Measurements from ENCODE around the gene CCL22.

CCL22 gene

GRCh38 chr16:57358527-57359095 lies at the start of gene CCL22:
Gene CCL22, plus strand, starts transcription at chr16:57358783. Its CDS starts 34 bp downstream, at chr16:57358817.
- H3K27ac ChIP-seq, result no peak within 1 kb of the TSS
- TF ChIP-seq CTCF (conservative IDR thresholded peaks at IDR 0.05) (no peak), ZFX (IDR thresholded peaks at IDR 0.05) (no peak)

- TF ChIP-seq ZFX (IDR thresholded peaks at IDR 0.05) (no peak), CTCF (conservative IDR thresholded peaks at IDR 0.05) (no peak)
- no peak overlapping the region for H3K27ac ChIP-seq
Observed at GRCh38 chr16:57310801-57311200, 47.8 kb upstream of the CCL22 start.

- TF ChIP-seq ZFX (IDR thresholded peaks at IDR 0.05), result no peak
- no peak for TF ChIP-seq CTCF (conservative IDR thresholded peaks at IDR 0.05)
- H3K27ac ChIP-seq, result no peak overlapping the region
Observed at GRCh38 chr16:57313509-57313908, 45.1 kb upstream of the CCL22 start.

GRCh38 chr16:57314161-57314785 lies 44.3 kb upstream of the CCL22 start:
- no peak overlapping the region for H3K27ac ChIP-seq
- no peak for TF ChIP-seq CTCF (conservative IDR thresholded peaks at IDR 0.05)
- no peak for TF ChIP-seq ZFX (IDR thresholded peaks at IDR 0.05)

GRCh38 chr16:57315416-57315815 lies 43.2 kb upstream of the CCL22 start:
- TF ChIP-seq ZFX (IDR thresholded peaks at IDR 0.05), result no peak
- TF ChIP-seq CTCF (conservative IDR thresholded peaks at IDR 0.05), result no peak
- H3K27ac ChIP-seq, result no peak overlapping the region

GRCh38 chr16:57316390-57317017 lies 42.1 kb upstream of the CCL22 start:
- TF ChIP-seq CTCF (conservative IDR thresholded peaks at IDR 0.05) (no peak), ZFX (IDR thresholded peaks at IDR 0.05) (no peak)
- no peak overlapping the region for H3K27ac ChIP-seq

- no peak for TF ChIP-seq ZFX (IDR thresholded peaks at IDR 0.05)
- TF ChIP-seq CTCF (conservative IDR thresholded peaks at IDR 0.05), result no peak
- H3K27ac ChIP-seq, result no peak overlapping the region
Observed at GRCh38 chr16:57318240-57318970, 40.2 kb upstream of the CCL22 start.

Data from C4-2B (cell line).